Measurements from ENCODE around the gene RADIL. TPM values are rescaled to one million over a fixed set of nuclear protein-coding genes. Genes with fewer than 3 reads are reported as not detected.

Gene RADIL
- total RNA-seq, 6 donors from 2014 or later, result 7.9 to 42.8 (median 13.0) TPM

DNA sequence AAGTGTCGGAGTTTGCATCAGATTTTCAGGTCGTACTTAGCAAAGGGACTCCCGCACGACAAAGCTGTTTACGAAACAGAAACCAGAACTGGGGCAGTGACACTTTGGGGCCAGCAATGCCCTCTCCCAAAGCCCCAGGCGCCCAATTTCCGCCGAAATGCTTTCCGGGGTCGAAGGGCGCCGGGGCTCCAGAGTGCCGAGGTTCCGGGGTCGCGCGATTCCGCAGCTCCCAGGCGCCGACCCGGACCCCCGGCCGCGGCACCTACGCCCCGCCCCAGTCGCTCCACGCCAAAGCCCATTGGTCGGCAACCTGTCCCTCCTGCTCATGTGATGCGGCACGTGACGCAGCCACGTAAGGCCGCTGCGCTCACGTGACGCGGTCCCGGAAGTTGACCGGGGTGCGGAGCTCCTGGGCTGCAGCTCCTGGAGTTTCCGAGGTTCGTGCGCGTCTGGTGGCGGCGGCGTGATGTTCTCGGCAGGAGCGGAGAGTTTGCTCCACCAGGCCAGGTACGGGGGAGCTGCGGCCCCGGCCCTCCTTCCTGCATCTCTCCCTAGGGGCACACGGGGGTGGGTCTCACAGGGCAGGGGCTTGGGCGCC lies 108.2 kb downstream of the RADIL start, which contains the start of gene AP5Z1:
AP5Z1 (plus strand) TSS at position 374 of the 598 bp plus-strand sequence; CDS start at position 467, 93 bp downstream.
- 0 to 2% methylated on average over 9 to 32 of the region's 55 CpGs for WGBS, 2 donors
- peak; percentile 97 to 98 for DNase-seq
- H3K4me1 ChIP-seq, result peaks cover 20 to 33% (median 25%) of the 10 kb centered on the region in 4 donors
- H3K27me3 ChIP-seq, result no peaks in the 10 kb centered on the region
- TF ChIP-seq, protein P1, sequence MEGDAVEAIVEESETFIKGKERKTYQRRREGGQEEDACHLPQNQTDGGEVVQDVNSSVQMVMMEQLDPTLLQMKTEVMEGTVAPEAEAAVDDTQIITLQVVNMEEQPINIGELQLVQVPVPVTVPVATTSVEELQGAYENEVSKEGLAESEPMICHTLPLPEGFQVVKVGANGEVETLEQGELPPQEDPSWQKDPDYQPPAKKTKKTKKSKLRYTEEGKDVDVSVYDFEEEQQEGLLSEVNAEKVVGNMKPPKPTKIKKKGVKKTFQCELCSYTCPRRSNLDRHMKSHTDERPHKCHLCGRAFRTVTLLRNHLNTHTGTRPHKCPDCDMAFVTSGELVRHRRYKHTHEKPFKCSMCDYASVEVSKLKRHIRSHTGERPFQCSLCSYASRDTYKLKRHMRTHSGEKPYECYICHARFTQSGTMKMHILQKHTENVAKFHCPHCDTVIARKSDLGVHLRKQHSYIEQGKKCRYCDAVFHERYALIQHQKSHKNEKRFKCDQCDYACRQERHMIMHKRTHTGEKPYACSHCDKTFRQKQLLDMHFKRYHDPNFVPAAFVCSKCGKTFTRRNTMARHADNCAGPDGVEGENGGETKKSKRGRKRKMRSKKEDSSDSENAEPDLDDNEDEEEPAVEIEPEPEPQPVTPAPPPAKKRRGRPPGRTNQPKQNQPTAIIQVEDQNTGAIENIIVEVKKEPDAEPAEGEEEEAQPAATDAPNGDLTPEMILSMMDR (IDR thresholded peaks at IDR 0.05), result peak in 2 of 6 experiments; percentile 21 to 32
- peak in 2 of 4 donors; percentile 9 to 59 for TF ChIP-seq EP300 (IDR thresholded peaks at IDR 0.05)
- TF ChIP-seq POLR2A (IDR thresholded peaks at IDR 0.05), result peak in 3 of 4 donors; percentile 88 to 97 (median 93)
- TF ChIP-seq POLR2AphosphoS5 (IDR thresholded peaks at IDR 0.05), result peak; percentile 96 to 98
- peaks cover 0 to 12% (median 3%) of the 10 kb centered on the region in 4 donors for H3K36me3 ChIP-seq
- no peaks in the 10 kb centered on the region for H3K9me3 ChIP-seq
- ATAC-seq (ENCODE audit: low FRiP score in 2 of 2), result peak; percentile 96 to 98
- peak within 1 kb of the TSS; percentile 91 to 99 (median 96) for H3K4me3 ChIP-seq
- H3K27ac ChIP-seq, result peak within 1 kb of the TSS; percentile 93 to 98 (median 96)

DNA sequence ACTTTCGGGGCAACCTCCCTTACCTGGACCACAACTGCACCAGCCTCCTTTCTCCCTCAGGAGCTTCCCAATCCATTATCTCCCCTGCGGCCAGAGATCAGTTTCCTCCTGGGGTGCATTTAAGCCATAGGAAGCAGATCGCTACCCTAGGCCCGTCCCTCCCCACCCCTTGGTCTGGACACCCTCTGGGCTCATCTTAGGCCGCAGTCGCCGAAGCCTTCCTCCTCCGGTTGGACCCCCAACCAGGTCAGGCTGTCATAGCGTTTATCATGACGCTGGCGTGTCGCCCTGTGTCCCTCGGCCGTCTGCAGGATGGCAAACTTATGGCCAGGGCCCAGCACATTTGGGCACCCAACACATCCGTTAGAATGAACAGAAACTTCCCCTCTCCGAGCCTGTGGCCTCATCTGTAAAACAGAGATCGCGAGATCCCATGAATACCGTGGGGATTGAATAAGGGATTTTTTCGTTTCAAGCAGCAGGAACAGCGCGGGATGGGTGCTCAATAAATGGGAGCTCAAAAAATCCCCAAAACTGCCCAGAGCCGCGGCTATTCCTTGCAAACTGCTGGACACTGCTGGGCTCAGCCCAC lies 108.8 kb downstream of the RADIL start:
- Histone ChIP-seq H3K27me3 (no peaks in the 10 kb centered on the region), H3K9me3 (no peaks in the 10 kb centered on the region), H3K36me3 (peaks cover 0 to 12% (median 3%) of the 10 kb centered on the region in 4 donors), H3K4me3 (peak overlapping the region; percentile 91 to 99 (median 96)), H3K4me1 (peaks cover 24 to 38% (median 27%) of the 10 kb centered on the region in 4 donors), H3K27ac (peak overlapping the region; percentile 93 to 98 (median 96))
- 14 to 24% methylated on average over 13 to 24 of the region's 24 CpGs for WGBS, 2 donors
- DNase-seq (peak in 1 of 2 donors; percentile 54), ATAC-seq (ENCODE audit: low FRiP score in 2 of 2) (peak; percentile 30 to 63)
- TF ChIP-seq, protein P1 (IDR thresholded peaks at IDR 0.05), result no peak
- no peak for TF ChIP-seq EP300 (IDR thresholded peaks at IDR 0.05)
- TF ChIP-seq POLR2AphosphoS5 (IDR thresholded peaks at IDR 0.05), result no peak
- TF ChIP-seq POLR2A (IDR thresholded peaks at IDR 0.05), result no peak

DNA sequence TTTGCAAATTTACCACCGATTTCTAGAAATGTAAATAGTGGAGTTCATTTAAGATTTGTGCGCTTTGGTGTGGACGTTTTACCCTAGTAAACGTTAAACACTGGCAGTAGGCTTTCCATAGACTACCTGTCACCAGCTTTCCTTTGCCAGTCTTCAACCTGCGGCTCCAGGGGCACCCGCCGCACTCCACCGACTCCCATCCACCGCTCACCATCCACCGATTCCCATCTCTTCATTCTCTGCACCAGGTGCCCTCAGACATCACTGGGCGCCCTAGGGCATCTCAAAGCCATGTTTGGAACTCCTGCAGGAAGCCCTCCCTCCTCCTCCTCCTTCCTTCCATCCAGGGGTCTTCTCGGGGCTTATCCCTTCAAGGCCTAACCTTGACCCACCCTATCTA lies 109.5 kb downstream of the RADIL start:
- Histone ChIP-seq H3K36me3 (peaks cover 0 to 12% (median 3%) of the 10 kb centered on the region in 4 donors), H3K4me1 (peaks cover 24 to 42% (median 29%) of the 10 kb centered on the region in 4 donors), H3K27ac (peak overlapping the region; percentile 93 to 98 (median 96)), H3K4me3 (peak overlapping the region in 1 of 4 donors; percentile 93), H3K27me3 (no peaks in the 10 kb centered on the region), H3K9me3 (no peaks in the 10 kb centered on the region)
- WGBS, 2 donors, result 88 to 91% methylated on average over 12 of the region's 12 CpGs
- DNase-seq (no peak), ATAC-seq (ENCODE audit: low FRiP score in 2 of 2) (no peak)
- TF ChIP-seq POLR2A (IDR thresholded peaks at IDR 0.05) (no peak), POLR2AphosphoS5 (IDR thresholded peaks at IDR 0.05) (no peak), EP300 (IDR thresholded peaks at IDR 0.05) (no peak)
- TF ChIP-seq, protein P1 (IDR thresholded peaks at IDR 0.05), result no peak

DNA sequence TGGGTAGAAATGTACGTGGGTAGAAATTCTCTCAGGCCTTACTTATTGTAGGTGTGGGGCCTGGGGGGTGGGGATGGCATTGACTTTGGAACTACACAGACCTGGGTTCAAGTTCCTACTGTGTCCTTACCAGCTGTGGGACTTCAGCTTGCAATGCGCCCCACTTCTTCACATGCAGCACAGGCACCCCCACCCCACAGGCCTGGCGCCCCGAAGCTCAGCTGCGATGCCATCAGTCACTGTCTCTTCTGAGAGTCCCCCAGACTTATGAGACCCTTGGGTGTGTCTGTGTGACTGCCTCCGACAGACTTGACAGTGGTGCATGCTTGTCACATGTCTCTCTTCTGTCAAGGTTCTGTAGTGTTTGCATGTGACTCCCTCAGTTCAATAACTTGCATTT lies 111.2 kb downstream of the RADIL start:
- ATAC-seq (ENCODE audit: low FRiP score in 2 of 2) (no peak), DNase-seq (peak in 1 of 2 donors; percentile 59)
- TF ChIP-seq EP300 (IDR thresholded peaks at IDR 0.05) (no peak), POLR2AphosphoS5 (IDR thresholded peaks at IDR 0.05) (no peak), POLR2A (IDR thresholded peaks at IDR 0.05) (no peak)
- TF ChIP-seq, protein P1 (IDR thresholded peaks at IDR 0.05), result no peak
- Histone ChIP-seq H3K9me3 (no peaks in the 10 kb centered on the region), H3K36me3 (peaks cover 0 to 10% (median 4%) of the 10 kb centered on the region in 4 donors), H3K4me1 (peaks cover 20 to 31% (median 24%) of the 10 kb centered on the region in 4 donors), H3K4me3 (no peak overlapping the region), H3K27me3 (no peaks in the 10 kb centered on the region), H3K27ac (no peak overlapping the region)
- WGBS, 2 donors, result 85 to 96% methylated on average over 6 of the region's 6 CpGs

Data from upper lobe of left lung (tissue), 6 donors.